Measurements from ENCODE around the gene SEC16A. TPM values are rescaled to one million over a fixed set of nuclear protein-coding genes. Genes with fewer than 3 reads are reported as not detected.
A peak's percentile ranks its signal among the peaks of the same experiment; 100 is the strongest.

SEC16A gene
- polyA plus RNA-seq, 3 donors, result 23.1 to 34.9 (median 30.9) TPM

DNA sequence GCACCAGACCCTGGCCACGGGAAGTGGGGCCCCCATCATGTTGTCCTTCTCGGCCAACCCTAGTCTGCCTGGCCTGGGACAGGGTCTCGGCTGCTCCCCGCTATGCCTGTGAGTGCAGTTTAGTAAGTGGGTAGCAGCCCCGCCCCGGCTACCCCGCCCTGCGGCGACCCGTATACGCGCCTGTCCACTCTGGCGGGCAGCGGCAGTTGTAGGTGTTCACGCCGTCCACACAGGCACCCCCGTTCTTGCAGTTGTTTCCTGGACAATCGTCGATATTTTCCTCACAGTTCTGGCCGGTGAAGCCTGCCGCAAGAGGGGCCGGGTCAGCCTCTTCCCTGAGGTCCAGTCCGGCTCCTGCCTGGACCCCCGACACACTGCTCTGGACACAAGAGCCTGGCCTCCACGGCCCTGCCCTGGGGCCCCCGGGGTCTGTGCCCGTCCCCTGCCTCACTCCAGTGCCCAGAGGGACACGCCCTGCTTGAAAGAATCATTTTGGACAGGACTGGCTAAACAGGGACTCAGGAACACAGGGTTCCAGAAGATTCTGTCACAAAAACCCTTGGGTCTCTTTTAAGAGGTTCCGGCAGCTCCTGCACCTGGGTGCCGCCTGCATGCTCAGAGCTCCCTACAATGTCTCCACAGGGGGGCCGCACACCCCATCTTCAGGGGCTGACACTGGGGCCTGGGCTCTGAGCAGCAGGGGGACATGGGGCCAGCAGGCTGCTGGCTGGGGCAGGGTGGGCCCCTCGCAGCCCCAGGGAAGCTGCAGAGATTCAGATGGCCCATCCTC, 36.6 kb upstream of the SEC16A start:
- WGBS, 3 donors, result 84 to 93% (median 92%) methylated on average over 32 of the region's 32 CpGs
- no peak overlapping the region for H3K27ac ChIP-seq (ENCODE audit: low read depth, low read length)

DNA sequence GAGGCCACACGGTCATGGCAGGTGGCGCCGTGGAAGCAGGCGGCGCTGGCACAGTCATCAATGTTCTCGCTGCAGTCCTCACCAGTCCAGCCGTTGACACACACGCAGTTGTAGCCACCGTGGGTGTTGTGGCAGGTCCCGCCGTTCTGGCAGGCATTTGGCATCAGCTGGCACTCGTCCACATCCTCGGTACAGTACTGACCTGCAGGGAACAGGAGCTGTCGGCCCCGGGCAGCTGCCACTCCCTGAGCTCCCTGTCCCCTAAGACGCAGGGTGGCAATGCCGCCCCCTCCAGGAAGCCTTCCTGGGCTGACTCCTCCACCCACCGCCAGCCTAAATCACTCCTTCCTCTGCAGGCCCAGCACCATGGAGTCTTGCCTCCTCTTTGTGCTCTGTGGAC, 35.8 kb upstream of the SEC16A start:
- WGBS, 3 donors, result 85 to 92% (median 86%) methylated on average over 18 of the region's 18 CpGs
- no peak overlapping the region for H3K27ac ChIP-seq (ENCODE audit: low read depth, low read length)

DNA sequence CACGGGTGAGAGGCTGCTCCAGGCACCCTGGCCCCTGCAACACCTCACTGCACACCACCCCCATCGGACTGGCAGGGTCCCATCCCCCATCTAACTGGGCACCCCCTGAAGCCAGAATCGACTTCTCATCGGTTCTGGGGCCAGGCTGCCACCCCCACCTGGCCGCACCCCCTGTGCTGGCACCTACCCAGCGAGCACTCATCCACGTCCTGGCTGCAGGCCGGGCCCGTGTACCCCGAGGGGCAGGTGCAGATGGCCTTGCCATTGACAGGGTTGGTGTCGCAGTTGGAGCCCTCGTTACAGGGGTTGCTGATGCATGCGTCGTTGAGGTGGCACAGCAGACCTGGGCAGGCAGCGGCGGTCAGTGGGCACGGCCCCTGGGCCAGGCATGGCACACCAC, 35.1 kb upstream of the SEC16A start:
- WGBS, 3 donors, result 93 to 97% (median 94%) methylated on average over 16 to 17 of the region's 17 CpGs
- no peak overlapping the region for H3K27ac ChIP-seq (ENCODE audit: low read depth, low read length)

DNA sequence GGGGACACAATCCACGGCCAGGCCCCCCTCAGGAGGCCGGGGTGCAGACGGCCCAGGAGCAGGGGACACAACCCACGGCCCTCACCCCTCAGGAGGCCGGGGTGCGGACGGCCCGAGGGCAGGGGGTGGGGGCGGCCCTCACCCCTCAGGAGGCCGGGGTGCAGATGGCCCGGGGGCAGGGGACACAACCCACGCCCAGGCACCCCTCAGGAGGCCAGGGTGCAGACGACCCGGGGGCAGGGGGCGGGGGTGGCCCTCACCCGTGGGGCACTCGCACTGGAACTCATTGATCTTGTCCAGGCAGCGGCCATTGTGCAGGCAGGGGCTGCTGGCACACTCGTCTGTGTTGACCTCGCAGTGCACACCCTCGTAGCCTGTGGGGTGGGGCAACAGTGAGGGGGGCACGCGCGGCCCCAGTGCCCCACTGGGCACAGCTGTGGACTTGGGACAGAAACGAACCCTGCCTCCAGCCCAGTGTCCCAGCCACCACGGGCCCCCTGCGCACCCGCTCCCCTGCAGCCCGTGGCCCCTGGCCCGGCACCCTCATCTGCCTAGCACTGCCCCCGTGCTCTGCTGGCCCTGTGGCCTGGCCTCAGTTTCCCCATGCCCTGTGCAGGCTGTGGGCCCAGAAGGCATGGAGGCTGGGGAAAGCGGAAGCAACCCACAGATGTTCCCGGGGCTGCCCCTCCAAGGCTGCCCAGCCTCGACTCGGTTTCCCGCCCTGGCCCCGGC, 34.3 kb upstream of the SEC16A start:
- 90 to 93% (median 91%) methylated on average over 37 of the region's 37 CpGs for WGBS, 3 donors
- no peak overlapping the region for H3K27ac ChIP-seq (ENCODE audit: low read depth, low read length)

DNA sequence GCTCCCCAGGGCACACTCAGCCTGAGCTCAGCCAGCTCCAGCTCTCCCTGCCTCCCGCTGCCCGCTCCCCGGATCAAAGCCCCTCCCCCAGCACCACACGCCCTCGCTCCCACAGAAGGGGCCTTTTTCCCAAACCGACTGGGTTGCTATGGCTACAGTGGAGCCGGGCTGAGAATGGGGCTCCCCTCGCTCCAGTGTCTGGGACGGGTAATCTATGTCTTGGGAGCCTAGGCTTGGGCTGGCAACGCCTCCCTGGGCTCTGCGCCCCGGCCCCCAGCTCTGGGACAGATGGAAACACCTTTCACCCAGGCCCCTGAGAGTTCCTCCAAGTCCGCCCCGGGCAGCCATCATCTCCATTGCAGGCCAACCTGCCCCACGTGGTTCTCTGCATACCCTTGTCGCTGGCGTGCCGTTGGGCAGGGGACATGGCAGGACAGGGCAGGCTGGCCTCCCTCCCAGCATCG, 33.4 kb upstream of the SEC16A start:
- WGBS, 3 donors, result 81 to 84% (median 82%) methylated on average over 19 of the region's 19 CpGs
- H3K27ac ChIP-seq (ENCODE audit: low read depth, low read length), result no peak overlapping the region

DNA sequence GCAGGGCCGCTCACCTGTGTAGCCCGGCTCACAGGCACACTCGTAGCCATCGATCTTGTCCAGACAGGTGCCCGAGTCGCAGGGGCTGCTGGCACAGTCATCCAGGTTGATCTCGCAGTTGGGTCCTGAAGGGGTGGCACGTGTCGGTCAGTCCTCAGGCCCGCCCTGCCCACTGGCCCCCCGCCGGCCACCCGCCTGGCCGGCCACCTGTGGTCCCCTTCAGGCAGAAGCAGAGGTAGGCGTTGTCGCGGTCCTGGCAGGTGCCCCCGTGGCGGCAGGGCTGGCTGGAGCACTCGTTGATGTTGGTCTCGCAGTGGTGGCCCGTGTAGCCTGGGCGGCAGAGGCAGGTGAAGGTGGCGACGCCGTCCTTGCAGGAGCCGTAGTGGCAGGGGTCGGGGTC, 32.4 kb upstream of the SEC16A start:
- WGBS, 3 donors, result 90 to 96% (median 93%) methylated on average over 23 to 28 of the region's 28 CpGs
- H3K27ac ChIP-seq (ENCODE audit: low read depth, low read length), result no peak overlapping the region

DNA sequence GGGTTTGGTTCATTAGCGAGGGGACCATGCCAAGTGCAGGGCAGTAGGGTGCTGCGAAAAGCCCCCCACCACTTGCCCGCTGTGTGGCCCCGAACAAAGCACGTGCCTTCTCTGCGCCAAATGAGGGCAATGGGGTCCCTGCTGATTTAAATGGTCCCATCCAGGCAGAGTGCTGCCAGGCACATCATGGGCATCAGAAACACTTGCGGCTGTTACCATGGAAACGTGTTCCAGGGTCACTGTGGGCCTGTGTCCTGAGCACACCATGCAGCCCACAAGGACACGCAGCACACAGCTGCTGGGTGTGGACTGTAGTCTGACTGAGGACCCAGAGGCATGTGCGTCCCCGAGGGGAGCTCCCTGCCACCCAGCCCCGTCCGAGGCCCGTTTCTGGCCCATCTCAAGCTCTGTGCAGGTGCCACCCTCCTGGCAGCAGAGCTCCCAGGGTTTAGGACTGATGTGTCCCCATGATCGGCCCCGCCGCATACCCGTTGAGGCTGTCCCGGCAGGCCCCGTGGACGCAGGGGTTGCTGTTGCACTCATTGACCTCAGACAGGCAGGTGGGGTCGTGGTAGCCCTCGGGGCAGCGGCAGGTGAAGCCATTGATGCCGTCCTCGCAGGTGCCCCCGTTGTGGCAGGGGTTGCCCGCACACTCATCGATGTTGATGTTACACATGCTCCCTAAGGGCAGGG, 31.3 kb upstream of the SEC16A start:
- H3K27ac ChIP-seq (ENCODE audit: low read depth, low read length), result no peak overlapping the region
- WGBS, 3 donors, result 91 to 92% (median 91%) methylated on average over 29 of the region's 29 CpGs

DNA sequence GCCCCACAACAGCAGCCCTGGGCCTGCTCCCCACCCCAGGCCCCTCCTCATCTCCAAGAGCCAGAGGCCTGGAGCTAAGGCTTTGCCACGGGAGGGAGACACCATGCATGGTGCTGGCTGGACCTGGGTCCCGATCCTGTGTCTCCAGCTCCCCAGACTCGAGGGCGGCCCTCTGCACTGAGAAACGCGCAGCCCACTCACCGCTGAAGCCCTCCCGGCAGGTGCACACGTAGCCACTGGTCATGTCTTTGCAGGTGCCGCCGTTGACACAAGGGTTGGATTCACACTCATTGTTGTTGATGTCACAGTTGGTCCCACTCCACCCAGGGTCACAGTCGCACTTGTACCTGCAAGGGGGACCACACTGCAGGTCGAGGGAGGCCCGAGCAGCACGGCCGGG, 30.4 kb upstream of the SEC16A start:
- H3K27ac ChIP-seq (ENCODE audit: low read depth, low read length), result no peak overlapping the region
- 96 to 98% (median 97%) methylated on average over 16 of the region's 16 CpGs for WGBS, 3 donors

DNA sequence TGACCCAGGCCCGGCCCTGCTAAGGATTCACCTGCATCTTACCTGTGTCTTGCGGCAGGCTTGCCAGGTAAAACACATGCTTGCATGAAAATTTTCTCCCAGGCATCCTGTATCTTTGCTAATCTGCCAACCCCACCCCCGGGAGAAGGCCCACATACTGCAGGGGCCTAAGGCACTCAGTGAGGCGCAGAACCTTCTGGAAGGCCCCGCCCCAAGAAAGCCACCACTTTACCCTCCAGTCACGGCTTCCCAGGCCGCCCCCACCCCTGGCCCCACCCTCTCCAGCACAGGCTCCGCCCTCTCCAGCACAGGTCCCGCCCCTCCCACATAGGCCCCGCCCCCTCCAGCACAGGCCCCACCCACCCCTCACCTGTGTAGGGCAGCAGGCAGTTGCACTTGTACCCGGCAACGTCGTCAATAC, 29.8 kb upstream of the SEC16A start:
- H3K27ac ChIP-seq (ENCODE audit: low read depth, low read length), result no peak overlapping the region
- 64 to 83% (median 79%) methylated on average over 11 to 13 of the region's 13 CpGs for WGBS, 3 donors

DNA sequence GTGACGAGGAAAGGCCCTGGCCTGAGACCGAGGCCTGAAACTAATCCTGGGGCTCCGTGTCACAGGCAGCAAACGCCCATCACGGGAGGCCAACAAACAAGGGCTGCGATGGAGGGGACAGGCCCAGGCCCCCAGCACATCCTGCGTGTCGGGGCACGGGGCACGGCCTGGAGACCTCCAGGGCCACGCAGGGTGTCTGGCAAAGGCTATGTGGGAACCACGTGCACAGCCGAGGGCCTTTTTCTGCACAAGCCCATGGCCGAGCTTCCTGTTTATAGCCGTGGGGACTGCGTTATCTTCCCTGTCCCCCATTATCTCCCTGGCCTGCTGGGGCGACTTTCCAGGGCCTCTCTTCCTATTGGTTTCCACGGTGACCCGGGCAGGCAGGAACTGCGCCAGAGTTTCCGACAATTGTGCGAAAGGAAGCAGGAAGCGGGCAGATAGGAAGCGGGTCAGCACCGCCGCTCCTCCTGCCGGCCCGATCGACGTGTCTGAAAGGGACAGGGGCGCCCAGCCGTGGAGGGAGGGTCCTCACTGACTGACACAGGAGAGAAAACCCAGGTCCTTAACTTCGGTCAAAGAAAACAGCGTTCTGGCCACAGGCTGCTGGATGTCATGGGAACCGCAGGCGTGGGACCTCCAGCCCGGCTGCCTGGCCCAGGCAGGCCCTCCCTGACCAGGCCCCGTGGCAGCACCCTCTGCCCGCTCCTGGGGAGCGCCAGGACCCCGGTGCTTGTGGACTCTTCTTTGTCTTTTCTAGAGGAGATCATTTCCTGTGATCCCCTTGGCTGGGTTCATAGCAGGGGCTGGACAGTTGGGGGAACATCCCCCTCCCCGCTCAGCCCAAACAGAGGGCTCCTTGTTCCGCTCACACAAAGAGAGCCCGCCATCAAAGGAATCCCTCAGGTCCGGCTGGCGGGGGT, 29.1 kb upstream of the SEC16A start:
- H3K27ac ChIP-seq (ENCODE audit: low read depth, low read length), result no peak overlapping the region
- WGBS, 3 donors, result 76 to 89% (median 77%) methylated on average over 46 of the region's 46 CpGs

DNA sequence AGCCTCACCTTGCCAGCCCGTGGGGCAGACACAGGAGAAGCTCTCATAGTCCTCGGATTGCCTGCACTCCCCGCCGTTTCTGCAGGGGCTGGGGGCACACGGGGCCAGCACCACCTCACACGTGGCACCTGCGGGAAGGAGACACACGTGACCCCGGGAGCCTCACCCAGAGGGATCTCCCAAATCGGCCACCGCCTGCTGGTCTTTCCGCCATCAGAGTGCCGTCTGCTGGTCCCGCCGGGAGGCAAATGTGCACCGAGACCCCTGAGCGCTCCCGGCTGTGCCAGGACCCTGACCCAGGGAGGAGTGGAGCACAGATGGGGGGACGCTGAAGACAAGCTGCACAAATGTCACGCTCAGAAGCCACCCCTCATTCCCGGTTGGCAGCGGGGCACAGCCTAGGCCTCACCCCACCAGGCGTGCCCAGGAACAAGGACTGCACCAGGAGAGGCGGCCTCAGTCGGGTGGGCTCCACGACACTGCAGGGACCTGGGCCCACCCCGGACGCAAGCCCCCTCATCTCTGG, 28.4 kb upstream of the SEC16A start:
- H3K27ac ChIP-seq (ENCODE audit: low read depth, low read length), result no peak overlapping the region
- 70 to 90% (median 82%) methylated on average over 28 of the region's 28 CpGs for WGBS, 3 donors

DNA sequence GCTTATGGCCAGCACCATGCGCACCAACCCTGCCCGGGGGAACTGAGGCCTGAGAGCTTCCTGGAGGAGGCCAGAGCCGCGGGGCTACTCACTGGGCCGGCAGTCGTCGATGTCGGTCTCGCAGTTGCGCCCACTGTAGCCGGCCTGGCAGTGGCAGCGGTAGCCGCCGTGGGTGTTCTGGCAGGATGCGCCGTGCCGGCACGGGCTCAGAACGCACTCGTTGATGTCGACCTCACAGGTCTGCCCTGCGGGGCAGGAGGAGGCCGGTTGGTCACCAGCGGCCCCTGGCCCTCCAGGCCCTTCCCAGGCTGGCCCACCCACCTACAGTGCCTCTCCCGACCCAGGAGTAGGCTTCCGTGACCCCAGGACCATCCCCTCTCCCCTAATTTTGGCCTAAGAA, 27.7 kb upstream of the SEC16A start:
- peak overlapping the region; percentile 7 for H3K27ac ChIP-seq (ENCODE audit: low read depth, low read length)
- 76 to 92% (median 90%) methylated on average over 26 of the region's 26 CpGs for WGBS, 3 donors

DNA sequence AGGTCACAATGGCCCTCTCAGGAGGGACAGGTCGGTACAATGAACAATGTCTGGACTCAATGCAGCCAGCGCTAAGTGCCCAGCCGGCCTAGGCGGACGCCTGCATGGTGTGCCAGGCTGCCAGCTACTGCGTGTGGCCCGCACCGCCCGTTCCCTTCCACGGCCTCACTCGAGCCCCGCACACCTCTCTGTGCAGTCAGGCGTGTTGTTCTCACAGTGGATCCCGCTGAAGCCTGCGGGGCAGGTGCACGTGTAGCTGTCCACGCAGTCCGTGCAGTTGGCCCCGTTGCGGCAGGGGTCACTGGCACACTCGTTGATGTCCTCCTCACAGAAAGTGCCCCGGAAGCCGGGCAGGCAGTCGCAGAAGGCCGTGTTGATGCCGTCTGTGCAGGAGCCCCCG, 26.7 kb upstream of the SEC16A start:
- no peak overlapping the region for H3K27ac ChIP-seq (ENCODE audit: low read depth, low read length)
- WGBS, 3 donors, result 84 to 92% (median 87%) methylated on average over 27 of the region's 27 CpGs

DNA sequence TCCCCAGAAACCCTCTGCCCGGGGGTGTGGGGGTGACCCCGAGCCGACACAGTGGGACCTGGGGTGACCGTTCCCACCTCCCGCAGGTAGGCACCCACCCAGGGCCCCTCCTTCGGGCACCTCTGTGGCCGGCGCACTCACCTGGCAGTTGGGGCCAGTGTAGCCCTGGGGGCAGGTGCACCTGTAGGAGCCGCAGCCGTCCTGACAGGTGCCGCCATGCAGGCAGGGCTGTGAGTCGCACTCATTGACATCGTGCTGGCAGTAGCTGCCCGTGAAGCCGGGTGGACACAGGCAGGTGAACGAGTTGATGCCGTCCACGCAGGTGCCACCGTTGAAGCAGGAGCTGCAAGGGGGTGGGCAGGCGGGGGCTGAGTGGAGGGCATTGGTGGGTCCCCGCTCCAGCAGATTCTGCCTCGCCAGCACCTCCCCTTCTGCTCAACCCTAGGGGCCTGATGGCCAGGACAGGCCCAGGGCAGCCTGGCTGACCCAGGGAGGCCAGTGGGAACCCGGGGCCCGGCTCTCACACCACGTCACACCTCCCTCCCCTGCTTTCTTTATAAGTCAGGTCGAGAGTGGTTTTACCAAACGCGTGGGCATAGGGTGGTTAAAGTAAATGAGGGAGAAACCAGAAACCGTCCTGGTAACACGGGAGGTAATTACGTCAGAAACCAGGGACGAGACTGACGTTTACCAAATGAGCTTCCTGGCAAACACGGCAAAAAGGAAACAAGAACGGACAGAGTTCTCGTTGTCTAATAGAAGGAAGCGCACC, 26.1 kb upstream of the SEC16A start:
- WGBS, 3 donors, result 84 to 88% (median 86%) methylated on average over 36 to 37 of the region's 37 CpGs
- no peak overlapping the region for H3K27ac ChIP-seq (ENCODE audit: low read depth, low read length)

DNA sequence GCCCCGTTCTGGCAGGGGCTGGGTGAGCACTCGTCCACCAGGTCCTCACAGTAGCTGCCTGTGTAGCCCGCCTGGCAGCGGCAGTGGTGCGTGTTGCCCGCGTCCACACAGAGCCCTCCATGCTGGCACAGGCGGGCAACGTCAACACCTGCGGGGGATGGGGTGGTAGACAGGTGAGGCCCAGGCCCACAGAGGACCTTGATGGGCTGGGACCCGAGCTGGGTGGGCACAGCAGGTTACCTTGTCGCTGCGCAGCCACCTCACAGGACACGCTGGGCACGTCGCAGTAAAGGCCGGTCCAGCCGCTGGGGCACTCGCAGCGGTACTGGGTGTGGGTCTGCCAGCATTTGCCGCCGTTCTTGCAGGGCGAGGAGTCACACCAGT, 25.1 kb upstream of the SEC16A start:
- 93 to 96% (median 95%) methylated on average over 22 to 23 of the region's 23 CpGs for WGBS, 3 donors
- no peak overlapping the region for H3K27ac ChIP-seq (ENCODE audit: low read depth, low read length)

DNA sequence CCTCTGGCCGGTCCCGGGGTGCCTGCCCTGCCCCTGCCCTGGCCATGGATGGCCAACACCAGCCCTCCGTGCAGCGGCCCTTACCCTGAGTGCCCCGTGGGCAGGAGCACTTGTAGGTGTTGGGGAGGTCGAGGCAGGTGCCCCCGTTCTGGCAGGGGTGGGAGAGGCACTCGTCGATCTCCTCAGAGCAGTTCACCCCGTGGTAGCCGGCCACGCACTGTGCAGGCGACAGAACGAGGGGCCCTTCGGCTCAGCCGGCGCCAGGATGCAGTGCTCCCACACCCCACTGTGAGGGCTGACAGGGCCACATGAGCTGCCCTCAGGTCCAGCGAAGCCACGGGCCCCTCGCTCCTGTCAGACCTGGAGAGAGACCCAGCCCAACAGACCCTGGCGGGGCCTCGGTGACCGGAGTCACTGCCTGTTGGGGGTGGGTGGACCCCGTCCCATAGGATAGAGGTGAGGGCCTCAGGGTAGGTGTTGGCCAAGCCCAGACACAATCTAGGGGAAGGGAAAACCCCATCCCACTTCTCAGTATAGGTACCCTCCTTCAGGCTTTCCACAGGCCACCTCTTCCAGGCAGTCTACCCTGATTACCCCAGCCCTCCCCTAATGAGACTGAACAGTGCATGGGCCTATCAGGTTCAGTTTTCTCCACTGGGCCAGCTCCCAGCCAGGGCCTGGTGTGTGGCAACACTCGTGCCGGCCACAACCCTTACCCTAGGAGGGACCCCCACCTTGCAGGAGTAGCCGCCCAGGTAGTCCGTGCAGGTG, 24.6 kb upstream of the SEC16A start:
- H3K27ac ChIP-seq (ENCODE audit: low read depth, low read length), result no peak overlapping the region
- 90 to 94% (median 93%) methylated on average over 28 of the region's 28 CpGs for WGBS, 3 donors

DNA sequence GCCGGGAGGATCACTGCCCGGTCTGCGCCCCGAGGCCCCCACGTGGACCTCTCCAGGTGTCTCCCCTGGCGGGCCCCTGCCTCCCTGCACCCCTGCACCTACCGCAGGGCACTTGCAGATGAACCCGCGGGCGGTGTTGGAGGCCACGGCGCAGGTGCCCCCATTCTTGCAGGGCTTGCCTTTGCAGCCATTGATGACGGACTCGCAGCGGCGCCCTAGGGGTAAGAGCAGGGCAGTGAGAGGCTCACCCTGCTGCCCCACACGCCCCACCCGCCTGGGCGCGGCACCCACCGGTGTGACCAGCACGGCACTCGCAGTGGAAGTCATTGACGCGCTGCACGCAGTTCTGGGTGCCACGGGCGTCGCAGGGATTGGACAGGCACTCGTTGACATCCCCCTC, 23.6 kb upstream of the SEC16A start:
- H3K27ac ChIP-seq (ENCODE audit: low read depth, low read length), result no peak overlapping the region
- WGBS, 3 donors, result 94 to 96% (median 95%) methylated on average over 29 to 30 of the region's 30 CpGs

Measured in adipose tissue (tissue), 3 donors.